ENCODE results near the gene CYP3A7.

GRCh38 chr7:99733448-99733847, 1.5 kb downstream of the CYP3A7 start:
- TF ChIP-seq, protein P1, sequence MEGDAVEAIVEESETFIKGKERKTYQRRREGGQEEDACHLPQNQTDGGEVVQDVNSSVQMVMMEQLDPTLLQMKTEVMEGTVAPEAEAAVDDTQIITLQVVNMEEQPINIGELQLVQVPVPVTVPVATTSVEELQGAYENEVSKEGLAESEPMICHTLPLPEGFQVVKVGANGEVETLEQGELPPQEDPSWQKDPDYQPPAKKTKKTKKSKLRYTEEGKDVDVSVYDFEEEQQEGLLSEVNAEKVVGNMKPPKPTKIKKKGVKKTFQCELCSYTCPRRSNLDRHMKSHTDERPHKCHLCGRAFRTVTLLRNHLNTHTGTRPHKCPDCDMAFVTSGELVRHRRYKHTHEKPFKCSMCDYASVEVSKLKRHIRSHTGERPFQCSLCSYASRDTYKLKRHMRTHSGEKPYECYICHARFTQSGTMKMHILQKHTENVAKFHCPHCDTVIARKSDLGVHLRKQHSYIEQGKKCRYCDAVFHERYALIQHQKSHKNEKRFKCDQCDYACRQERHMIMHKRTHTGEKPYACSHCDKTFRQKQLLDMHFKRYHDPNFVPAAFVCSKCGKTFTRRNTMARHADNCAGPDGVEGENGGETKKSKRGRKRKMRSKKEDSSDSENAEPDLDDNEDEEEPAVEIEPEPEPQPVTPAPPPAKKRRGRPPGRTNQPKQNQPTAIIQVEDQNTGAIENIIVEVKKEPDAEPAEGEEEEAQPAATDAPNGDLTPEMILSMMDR (conservative IDR thresholded peaks at IDR 0.05; ENCODE audit: low read depth, low read length), result no peak
- no peak for TF ChIP-seq POLR2A (IDR thresholded peaks at IDR 0.05; ENCODE audit: low read depth, low read length)
- TF ChIP-seq, protein P2, sequence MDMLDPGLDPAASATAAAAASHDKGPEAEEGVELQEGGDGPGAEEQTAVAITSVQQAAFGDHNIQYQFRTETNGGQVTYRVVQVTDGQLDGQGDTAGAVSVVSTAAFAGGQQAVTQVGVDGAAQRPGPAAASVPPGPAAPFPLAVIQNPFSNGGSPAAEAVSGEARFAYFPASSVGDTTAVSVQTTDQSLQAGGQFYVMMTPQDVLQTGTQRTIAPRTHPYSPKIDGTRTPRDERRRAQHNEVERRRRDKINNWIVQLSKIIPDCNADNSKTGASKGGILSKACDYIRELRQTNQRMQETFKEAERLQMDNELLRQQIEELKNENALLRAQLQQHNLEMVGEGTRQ (IDR thresholded peaks at IDR 0.05; ENCODE audit: low read depth, low read length), result no peak
- TF ChIP-seq MAFK (IDR thresholded peaks at IDR 0.05; ENCODE audit: low read depth, low read length), result no peak
- TF ChIP-seq MAZ (IDR thresholded peaks at IDR 0.05; ENCODE audit: borderline replicate concordance, low read depth, low read length), result no peak
- no peak for TF ChIP-seq RAD21 (IDR thresholded peaks at IDR 0.05; ENCODE audit: low read length)
- no peak for TF ChIP-seq CEBPB (IDR thresholded peaks at IDR 0.05; ENCODE audit: low read depth, low read length)
- TF ChIP-seq CHD1 (IDR thresholded peaks at IDR 0.05; ENCODE audit: low read depth, low read length), result no peak
- TF ChIP-seq MXI1 (IDR thresholded peaks at IDR 0.05; ENCODE audit: borderline replicate concordance, low read depth, low read length), result no peak
- TF ChIP-seq FOS (IDR thresholded peaks at IDR 0.05; ENCODE audit: low read depth, low read length), result no peak
- no peak for TF ChIP-seq RFX5 (IDR thresholded peaks at IDR 0.05; ENCODE audit: low read depth, low read length)
- TF ChIP-seq RCOR1 (IDR thresholded peaks at IDR 0.05; ENCODE audit: insufficient replicate concordance, low read length), result no peak

Data from IMR-90 (cell line).